Dedifferentiated amniotic fluid mesenchymal stem cell (primary cell): Measurements from ENCODE around the gene ATP2B2.

Experiments
- DNase-seq: peaks from one replicate; pipeline ENCODE4 v3.0.0-alpha.2; 2016; ENCODE audit errors: extremely low spot score

The ATP2B2 gene

GRCh38 chr3:10400050-10400748, 105.2 kb downstream of the ATP2B2 start:
- no peak for DNase-seq

- no peak for DNase-seq
These were observed 105.8 kb downstream of the ATP2B2 start for GRCh38 chr3:10399634-10400033.

GRCh38 chr3:10398341-10398740, 107.0 kb downstream of the ATP2B2 start:
- DNase-seq: no peak

GRCh38 chr3:10397879-10398278, 107.5 kb downstream of the ATP2B2 start:
- DNase-seq: no peak

GRCh38 chr3:10396931-10397330, 108.5 kb downstream of the ATP2B2 start:
- DNase-seq: no peak

GRCh38 chr3:10396083-10396482, 109.3 kb downstream of the ATP2B2 start:
- DNase-seq: no peak

- DNase-seq: no peak
These were observed 109.7 kb downstream of the ATP2B2 start for GRCh38 chr3:10395671-10396070.

GRCh38 chr3:10395196-10395595, 110.2 kb downstream of the ATP2B2 start:
- DNase-seq: no peak

- DNase-seq: no peak
These were observed 110.8 kb downstream of the ATP2B2 start for GRCh38 chr3:10394491-10395025.

GRCh38 chr3:10393514-10393913, 111.9 kb downstream of the ATP2B2 start:
- no peak for DNase-seq

GRCh38 chr3:10392906-10393461, 112.4 kb downstream of the ATP2B2 start:
- no peak for DNase-seq

- DNase-seq: no peak
These were observed 113.1 kb downstream of the ATP2B2 start for GRCh38 chr3:10392244-10392643.

- DNase-seq: no peak
These were observed 114.0 kb downstream of the ATP2B2 start for GRCh38 chr3:10391391-10391790.

GRCh38 chr3:10390641-10391373, 114.6 kb downstream of the ATP2B2 start:
- no peak for DNase-seq

- DNase-seq: no peak
These were observed 115.4 kb downstream of the ATP2B2 start for GRCh38 chr3:10389995-10390394.

GRCh38 chr3:10389339-10389738, 116.0 kb downstream of the ATP2B2 start:
- no peak for DNase-seq

GRCh38 chr3:10387881-10388609, 117.3 kb downstream of the ATP2B2 start:
- DNase-seq: no peak

GRCh38 chr3:10386121-10386520, 119.3 kb downstream of the ATP2B2 start:
- DNase-seq: no peak

- no peak for DNase-seq
These were observed 120.6 kb downstream of the ATP2B2 start for GRCh38 chr3:10384541-10385360.

- DNase-seq: no peak
These were observed 121.5 kb downstream of the ATP2B2 start for GRCh38 chr3:10383850-10384248.
